ENCODE results near the gene RS1.

RS1 gene

GRCh38 chrX:18596096-18596495, 75.8 kb downstream of the RS1 start:
- Histone ChIP-seq H3K9me3 (ENCODE audit: insufficient read depth, low read depth, low read length) (no peaks in the 10 kb centered on the region), H3K4me1 (ENCODE audit: insufficient read depth, low read length) (no peaks in the 10 kb centered on the region), H3K9ac (ENCODE audit: low read depth, low read length) (no peak overlapping the region), H3K27ac (ENCODE audit: low read depth, low read length) (no peak overlapping the region), H3K36me3 (ENCODE audit: insufficient read depth, low read length) (peaks cover 22% of the 10 kb centered on the region), H3K4me3 (ENCODE audit: low read length) (no peak overlapping the region), H3K27me3 (ENCODE audit: insufficient read depth, low read length) (no peaks in the 10 kb centered on the region)
- WGBS: 91% methylated on average over 2 of the region's 4 CpGs

DNA sequence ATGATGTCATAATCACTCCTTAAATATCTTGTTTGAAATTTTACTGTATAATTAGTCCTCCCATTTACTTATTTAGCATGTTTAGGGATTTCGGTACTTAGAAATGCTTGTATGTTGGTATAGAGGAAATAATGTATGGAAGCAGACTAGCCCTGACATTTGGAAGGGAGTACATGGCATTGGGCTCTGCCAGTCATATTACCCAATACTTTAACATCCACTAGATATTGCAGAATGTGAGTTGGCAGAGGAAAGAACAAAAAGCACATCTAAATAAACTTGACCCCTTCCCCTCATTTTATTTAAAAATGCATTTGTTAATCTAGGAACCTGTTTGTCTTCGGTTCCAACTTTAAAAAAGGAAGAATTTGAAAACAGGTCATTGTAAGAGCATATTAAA, 77.8 kb downstream of the RS1 start:
- Histone ChIP-seq H3K9ac (ENCODE audit: low read depth, low read length) (no peak overlapping the region), H3K9me3 (ENCODE audit: insufficient read depth, low read depth, low read length) (no peaks in the 10 kb centered on the region), H3K4me1 (ENCODE audit: insufficient read depth, low read length) (no peaks in the 10 kb centered on the region), H3K36me3 (ENCODE audit: insufficient read depth, low read length) (peaks cover 18% of the 10 kb centered on the region), H3K27me3 (ENCODE audit: insufficient read depth, low read length) (no peaks in the 10 kb centered on the region), H3K4me3 (ENCODE audit: low read length) (no peak overlapping the region), H3K27ac (ENCODE audit: low read depth, low read length) (no peak overlapping the region)
- WGBS: 91% methylated on average over 1 of the region's 2 CpGs

- peaks cover 13% of the 10 kb centered on the region for H3K36me3 ChIP-seq (ENCODE audit: insufficient read depth, low read length)
- H3K9ac ChIP-seq (ENCODE audit: low read depth, low read length): no peak overlapping the region
- H3K4me3 ChIP-seq (ENCODE audit: low read length): no peak overlapping the region
- H3K27me3 ChIP-seq (ENCODE audit: insufficient read depth, low read length): no peaks in the 10 kb centered on the region
- H3K27ac ChIP-seq (ENCODE audit: low read depth, low read length): no peak overlapping the region
- no peaks in the 10 kb centered on the region for H3K9me3 ChIP-seq (ENCODE audit: insufficient read depth, low read depth, low read length)
- WGBS: 91% methylated on average over 2 of the region's 2 CpGs
- no peaks in the 10 kb centered on the region for H3K4me1 ChIP-seq (ENCODE audit: insufficient read depth, low read length)
Measured at GRCh38 chrX:18591834-18592233, 80.1 kb downstream of the RS1 start.

All from HUES64 (cell line).